Nephron (organoid): ENCODE measurements around the gene FBXW4.

Experiments
- H3K27ac Mint-ChIP-seq, 3 experiments: 2 replicates each; pipeline ENCODE4 v1.8.0; 2020; ENCODE audit warnings: mixed read lengths in 3 of 3, mild to moderate bottlenecking in 2 of 3, moderate library complexity in 1 of 3
- H3K27me3 Mint-ChIP-seq: 2 replicates; pipeline ENCODE4 v1.8.0; 2021; ENCODE audit warnings: low read depth, mild to moderate bottlenecking, moderate library complexity, mixed read lengths
- H3K36me3 Mint-ChIP-seq: 2 replicates; pipeline ENCODE4 v1.8.0; 2020; ENCODE audit warnings: low read depth, mixed read lengths
- H3K4me1 Mint-ChIP-seq: 2 replicates; pipeline ENCODE4 v1.8.0; 2020; ENCODE audit warnings: mixed read lengths
- H3K4me3 Mint-ChIP-seq, 3 experiments: 2 replicates each; pipeline ENCODE4 v1.8.0; 2020; ENCODE audit warnings: mild to moderate bottlenecking in 3 of 3, mixed read lengths in 3 of 3, moderate library complexity in 2 of 3
- H3K9me3 Mint-ChIP-seq: 2 replicates; pipeline ENCODE4 v1.8.0; 2020; ENCODE audit warnings: mixed read lengths
- CTCF ChIP-seq, 3 experiments: fragments of 200-600 bp; sonication (generic); IDR thresholded peaks; one replicate each; pipeline ENCODE4 v1.5.0; 2021; ENCODE audit warnings: antibody characterized with exemption in 3 of 3; ENCODE audit not compliant: unreplicated experiment in 3 of 3

FBXW4 gene

GRCh38 chr10:101561068-101561915, 133.7 kb downstream of the FBXW4 start:
- H3K4me3 Mint-ChIP-seq, result no peak overlapping the region
- TF ChIP-seq CTCF (IDR thresholded peaks at IDR 0.05; ENCODE audit: unreplicated experiment in 3 of 3), result no peak
- no peaks in the 10 kb centered on the region for H3K9me3 Mint-ChIP-seq
- peaks cover 50% of the 10 kb centered on the region for H3K27me3 Mint-ChIP-seq
- peaks cover 8% of the 10 kb centered on the region for H3K4me1 Mint-ChIP-seq
- H3K27ac Mint-ChIP-seq, result no peak overlapping the region
- H3K36me3 Mint-ChIP-seq, result peaks cover 2% of the 10 kb centered on the region
